Endothelial cell of umbilical vein (primary cell): ENCODE data around the gene MAP2K1.

Source experiments
- CTCF ChIP-seq, 2 donors: IDR thresholded peaks; 1 replicate in 1 of 2; 2 replicates in 1 of 2; pipeline ENCODE4 v1.5.1; 2011; ENCODE audit warnings: low read length in 2 of 2, mild to moderate bottlenecking in 2 of 2, moderate library complexity in 2 of 2, control low read depth in 1 of 2, inconsistent platforms in 1 of 2, low read depth in 1 of 2; ENCODE audit not compliant: insufficient read depth in 1 of 2; ENCODE audit errors: extremely low read depth in 1 of 2
- EZH2 ChIP-seq: IDR thresholded peaks from 2 replicates; pipeline ENCODE4 v1.6.1; 2012; ENCODE audit warnings: borderline replicate concordance, low read depth, mild to moderate bottlenecking, moderate library complexity, low read length, inconsistent platforms; ENCODE audit not compliant: severe bottlenecking
- FOS ChIP-seq: IDR thresholded peaks from 2 replicates; pipeline ENCODE4 v1.6.1; 2011; ENCODE audit warnings: mild to moderate bottlenecking, low read length, moderate library complexity, borderline replicate concordance; ENCODE audit not compliant: insufficient read depth
- MYC ChIP-seq: IDR thresholded peaks from one replicate; pipeline ENCODE4 v1.6.1; 2011; ENCODE audit warnings: mild to moderate bottlenecking, low read depth, low read length

DNA sequence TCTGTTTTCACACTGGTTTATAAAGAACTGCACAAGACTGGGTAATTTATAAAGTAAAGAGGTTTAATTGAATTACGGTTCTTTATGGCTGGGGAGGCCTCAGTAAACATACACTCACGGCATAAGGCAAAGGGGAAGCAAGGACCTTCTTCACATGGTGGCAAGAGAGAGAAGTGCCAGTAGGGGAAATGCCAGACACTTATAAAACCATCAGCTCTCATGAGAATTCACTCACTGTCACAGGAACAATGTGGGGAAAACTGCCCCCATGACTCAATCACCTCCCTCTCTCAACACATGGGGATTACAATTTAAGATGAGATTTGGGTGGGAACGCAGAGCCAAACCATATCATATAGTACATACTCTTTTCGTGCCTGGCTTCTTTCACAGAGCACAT is 42.4 kb downstream of the MAP2K1 start:
- no peak for TF ChIP-seq EZH2
- TF ChIP-seq CTCF (IDR thresholded peaks at IDR 0.05; ENCODE audit: extremely low read depth in 1 of 2, insufficient read depth in 1 of 2, low read depth in 1 of 2, low read length in 2 of 2), result no peak
- TF ChIP-seq FOS, result no peak
- no peak for TF ChIP-seq MYC
